HEK293 (cell line): Measurements from ENCODE around the gene UQCRQ.

Experiments used
- CTCF ChIP-seq: fragments of 450-650 bp; formaldehyde crosslinking; IDR thresholded peaks from 2 replicates; pipeline ENCODE4 v1.5.1; 2016; ENCODE audit warnings: missing biosample characterization, missing genetic modification characterization
- FEZF1 ChIP-seq: fragments of 450-650 bp; formaldehyde crosslinking; IDR thresholded peaks from 2 replicates; pipeline ENCODE4 v1.5.1; 2016; ENCODE audit warnings: missing biosample characterization, missing genetic modification characterization
- GLI2 ChIP-seq: fragments of 450-650 bp; formaldehyde crosslinking; IDR thresholded peaks from 2 replicates; pipeline ENCODE4; 2017; ENCODE audit warnings: missing biosample characterization, missing genetic modification characterization, low read depth, borderline replicate concordance
- HOXC10 ChIP-seq: sonication (generic); formaldehyde crosslinking; IDR thresholded peaks from 2 replicates; pipeline ENCODE4 v1.8.1; 2023; ENCODE audit warnings: mild to moderate bottlenecking, missing genetic modification reagents
- HOXD13 ChIP-seq: sonication (generic); formaldehyde crosslinking; IDR thresholded peaks from 2 replicates; pipeline ENCODE4 v1.8.0; 2022; ENCODE audit warnings: missing genetic modification reagents, borderline replicate concordance
- IKZF3 ChIP-seq: fragments of 450-650 bp; IDR thresholded peaks from 2 replicates; pipeline ENCODE4 v1.5.0; 2018; ENCODE audit warnings: missing biosample characterization, mild to moderate bottlenecking, missing genetic modification characterization, moderate library complexity
- KLF16 ChIP-seq: fragments of 450-650 bp; formaldehyde crosslinking; IDR thresholded peaks from 2 replicates; pipeline ENCODE4 v1.5.1; 2017; ENCODE audit warnings: missing biosample characterization, missing genetic modification characterization
- KLF17 ChIP-seq: fragments of 450-650 bp; formaldehyde crosslinking; IDR thresholded peaks from 2 replicates; pipeline ENCODE4 v1.5.1; 2016; ENCODE audit warnings: missing biosample characterization, missing genetic modification characterization
- MZF1 ChIP-seq: fragments of 450-650 bp; formaldehyde crosslinking; IDR thresholded peaks from 2 replicates; pipeline ENCODE4 v1.5.1; 2017; ENCODE audit warnings: missing biosample characterization, missing genetic modification characterization, borderline replicate concordance
- OVOL3 ChIP-seq: fragments of 450-650 bp; formaldehyde crosslinking; IDR thresholded peaks from 2 replicates; pipeline ENCODE4 v1.5.1; 2016; ENCODE audit warnings: missing biosample characterization, missing genetic modification characterization
- PRDM10 ChIP-seq: fragments of 450-650 bp; formaldehyde crosslinking; IDR thresholded peaks from 2 replicates; pipeline ENCODE4 v1.5.1; 2016; ENCODE audit warnings: missing biosample characterization, missing genetic modification characterization
- REST ChIP-seq: fragments of 450-650 bp; formaldehyde crosslinking; IDR thresholded peaks from 2 replicates; pipeline ENCODE4 v1.5.1; 2016; ENCODE audit warnings: missing biosample characterization, missing genetic modification characterization
- SALL2 ChIP-seq: fragments of 450-650 bp; formaldehyde crosslinking; IDR thresholded peaks from 2 replicates; pipeline ENCODE4 v1.5.0; 2017; ENCODE audit warnings: missing biosample characterization, mild to moderate bottlenecking, missing genetic modification characterization, borderline replicate concordance
- SP7 ChIP-seq: fragments of 450-650 bp; formaldehyde crosslinking; IDR thresholded peaks from 2 replicates; pipeline ENCODE4 v1.5.1; 2016; ENCODE audit warnings: missing biosample characterization, missing genetic modification characterization
- ZEB2 ChIP-seq: fragments of 450-650 bp; formaldehyde crosslinking; IDR thresholded peaks from 2 replicates; pipeline ENCODE4 v1.5.1; 2016; ENCODE audit warnings: missing biosample characterization, missing genetic modification characterization
- ZFP37 ChIP-seq: fragments of 450-650 bp; formaldehyde crosslinking; IDR thresholded peaks from 2 replicates; pipeline ENCODE4 v1.5.1; 2016; ENCODE audit warnings: missing biosample characterization, missing genetic modification characterization
- ZFP41 ChIP-seq: fragments of 450-650 bp; formaldehyde crosslinking; IDR thresholded peaks from 2 replicates; pipeline ENCODE4 v1.5.1; 2016; ENCODE audit warnings: missing biosample characterization, missing genetic modification characterization, borderline replicate concordance
- ZIC2 ChIP-seq: fragments of 450-650 bp; formaldehyde crosslinking; IDR thresholded peaks from 2 replicates; pipeline ENCODE4 v1.5.1; 2016; ENCODE audit warnings: missing biosample characterization, missing genetic modification characterization
- ZNF133 ChIP-seq: fragments of 450-650 bp; formaldehyde crosslinking; IDR thresholded peaks from 2 replicates; pipeline ENCODE4 v1.5.1; 2016; ENCODE audit warnings: missing biosample characterization, missing genetic modification characterization
- ZNF2 ChIP-seq: fragments of 450-650 bp; formaldehyde crosslinking; IDR thresholded peaks from 2 replicates; pipeline ENCODE4 v1.5.1; 2016; ENCODE audit warnings: missing biosample characterization, missing genetic modification characterization
- ZNF24 ChIP-seq: fragments of 450-650 bp; formaldehyde crosslinking; IDR thresholded peaks from 2 replicates; pipeline ENCODE4 v1.5.1; 2016; ENCODE audit warnings: missing biosample characterization, missing genetic modification characterization
- ZNF248 ChIP-seq: fragments of 450-650 bp; formaldehyde crosslinking; IDR thresholded peaks from 2 replicates; pipeline ENCODE4 v1.5.1; 2017; ENCODE audit warnings: missing biosample characterization, missing genetic modification characterization
- ZNF354C ChIP-seq: fragments of 450-650 bp; formaldehyde crosslinking; IDR thresholded peaks from 2 replicates; pipeline ENCODE4 v1.5.1; 2016; ENCODE audit warnings: missing biosample characterization, missing genetic modification characterization, low read depth, borderline replicate concordance
- ZNF366 ChIP-seq: fragments of 450-650 bp; formaldehyde crosslinking; conservative IDR thresholded peaks from 2 replicates; pipeline ENCODE4 v1.5.1; 2016; ENCODE audit warnings: missing biosample characterization, missing genetic modification characterization
- ZNF394 ChIP-seq: fragments of 450-650 bp; formaldehyde crosslinking; IDR thresholded peaks from 2 replicates; pipeline ENCODE4 v1.5.1; 2016; ENCODE audit warnings: missing biosample characterization, missing genetic modification characterization, mild to moderate bottlenecking, moderate library complexity, borderline replicate concordance
- ZNF629 ChIP-seq: fragments of 450-650 bp; formaldehyde crosslinking; IDR thresholded peaks from 2 replicates; pipeline ENCODE4 v1.5.1; 2017; ENCODE audit warnings: missing biosample characterization, missing genetic modification characterization
- ZNF660 ChIP-seq: fragments of 450-650 bp; IDR thresholded peaks from 2 replicates; pipeline ENCODE4 v1.5.1; 2018; ENCODE audit warnings: missing biosample characterization, mild to moderate bottlenecking, missing genetic modification characterization
- ZNF692 ChIP-seq: fragments of 450-650 bp; formaldehyde crosslinking; IDR thresholded peaks from 2 replicates; pipeline ENCODE4 v1.5.1; 2016; ENCODE audit warnings: missing biosample characterization, missing genetic modification characterization
- ZNF785 ChIP-seq: fragments of 450-650 bp; formaldehyde crosslinking; IDR thresholded peaks from 2 replicates; pipeline ENCODE4 v1.5.1; 2016; ENCODE audit warnings: missing biosample characterization, missing genetic modification characterization

The UQCRQ gene

GRCh38 chr5:132820162-132820754, 46.2 kb upstream of the UQCRQ start (continued):
- TF ChIP-seq ZNF366 (tag by site-specific recombination) (no peak), GLI2 (tag by site-specific recombination) (no peak), KLF16 (no peak), ZNF24 (tag by site-specific recombination) (peak; percentile 51; the same call in 1 of the 2 replicates), SALL2 (tag by site-specific recombination) (no peak), PRDM10 (tag by site-specific recombination) (0 out of 2 replicates have a peak, but pooled peaks have one; percentile 28), FEZF1 (no peak), KLF17 (tag by site-specific recombination) (no peak), ZNF133 (tag by site-specific recombination) (no peak), MZF1 (tag by site-specific recombination) (no peak), ZFP37 (tag by site-specific recombination) (peak; percentile 85; the same call in 1 of the 2 replicates), ZFP41 (tag by site-specific recombination) (no peak), ZIC2 (tag by site-specific recombination) (no peak), ZNF660 (tag by site-specific recombination) (peak; percentile 93), SP7 (0 out of 2 replicates have a peak, but pooled peaks have one; percentile 22), ZNF2 (tag by site-specific recombination) (peak; percentile 85), HOXD13 (CRISPR knock-in tag) (no peak), ZNF248 (tag by site-specific recombination) (no peak), ZNF692 (tag by site-specific recombination) (peak; percentile 68; the same call in 1 of the 2 replicates), CTCF (peak; percentile 83), IKZF3 (tag by site-specific recombination) (0 out of 2 replicates have a peak, but pooled peaks have one; percentile 9), REST (tag by site-specific recombination) (0 out of 2 replicates have a peak, but pooled peaks have one; percentile 31), ZNF629 (tag by site-specific recombination) (0 out of 2 replicates have a peak, but pooled peaks have one; percentile 37), ZEB2 (peak; percentile 35; the same call in 1 of the 2 replicates), OVOL3 (tag by site-specific recombination) (no peak), HOXC10 (no peak), ZNF394 (tag by site-specific recombination) (peak; percentile 95), ZNF354C (tag by site-specific recombination) (no peak), ZNF785 (tag by site-specific recombination) (no peak)
